GM18499 (cell line): Measurements from ENCODE around the gene CALHM3.

Experiments
- ATAC-seq: cut with Tn5 transposase; IDR thresholded peaks from one replicate; pipeline ENCODE4 v1.9.1; 2021; ENCODE audit warnings: moderate number of reproducible peaks; ENCODE audit not compliant: insufficient read depth, unreplicated experiment

Gene CALHM3

GRCh38 chr10:103428989-103429643 lies 49.9 kb downstream of the CALHM3 start:
- ATAC-seq = no peak

- no peak for ATAC-seq
These were observed 51.2 kb downstream of the CALHM3 start for GRCh38 chr10:103427866-103428265.

GRCh38 chr10:103423748-103424147 lies 55.3 kb downstream of the CALHM3 start:
- ATAC-seq = no peak
